ENCODE measurements around the gene SSH2. TPM values are rescaled to one million over a fixed set of nuclear protein-coding genes. Genes with fewer than 3 reads are reported as not detected.

SSH2 gene
- total RNA-seq, 1 donor from 2014 or later, result 9.8 TPM

- Histone ChIP-seq H3K27me3 (ENCODE audit: control insufficient read depth, insufficient read depth, low read length) (no peaks in the 10 kb centered on the region), H3K4me3 (ENCODE audit: low read depth, low read length) (no peak overlapping the region), H3K36me3 (ENCODE audit: control insufficient read depth, insufficient read depth, low read length) (peaks cover 2% of the 10 kb centered on the region)
- DNase-seq (ENCODE audit: low read depth), result no peak
- TF ChIP-seq, protein P1, sequence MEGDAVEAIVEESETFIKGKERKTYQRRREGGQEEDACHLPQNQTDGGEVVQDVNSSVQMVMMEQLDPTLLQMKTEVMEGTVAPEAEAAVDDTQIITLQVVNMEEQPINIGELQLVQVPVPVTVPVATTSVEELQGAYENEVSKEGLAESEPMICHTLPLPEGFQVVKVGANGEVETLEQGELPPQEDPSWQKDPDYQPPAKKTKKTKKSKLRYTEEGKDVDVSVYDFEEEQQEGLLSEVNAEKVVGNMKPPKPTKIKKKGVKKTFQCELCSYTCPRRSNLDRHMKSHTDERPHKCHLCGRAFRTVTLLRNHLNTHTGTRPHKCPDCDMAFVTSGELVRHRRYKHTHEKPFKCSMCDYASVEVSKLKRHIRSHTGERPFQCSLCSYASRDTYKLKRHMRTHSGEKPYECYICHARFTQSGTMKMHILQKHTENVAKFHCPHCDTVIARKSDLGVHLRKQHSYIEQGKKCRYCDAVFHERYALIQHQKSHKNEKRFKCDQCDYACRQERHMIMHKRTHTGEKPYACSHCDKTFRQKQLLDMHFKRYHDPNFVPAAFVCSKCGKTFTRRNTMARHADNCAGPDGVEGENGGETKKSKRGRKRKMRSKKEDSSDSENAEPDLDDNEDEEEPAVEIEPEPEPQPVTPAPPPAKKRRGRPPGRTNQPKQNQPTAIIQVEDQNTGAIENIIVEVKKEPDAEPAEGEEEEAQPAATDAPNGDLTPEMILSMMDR (IDR thresholded peaks at IDR 0.05; ENCODE audit: insufficient read depth, low read length, poor library complexity, severe bottlenecking), result no peak
Observed at GRCh38 chr17:29671661-29672060, 258.4 kb downstream of the SSH2 start.

GRCh38 chr17:29669266-29669665 is 260.8 kb downstream of the SSH2 start:
- H3K4me3 ChIP-seq (ENCODE audit: low read depth, low read length), result no peak overlapping the region
- H3K36me3 ChIP-seq (ENCODE audit: control insufficient read depth, insufficient read depth, low read length), result peaks cover 2% of the 10 kb centered on the region
- no peak for DNase-seq (ENCODE audit: low read depth)
- TF ChIP-seq, protein P1 (IDR thresholded peaks at IDR 0.05; ENCODE audit: insufficient read depth, low read length, poor library complexity, severe bottlenecking), result no peak
- H3K27me3 ChIP-seq (ENCODE audit: control insufficient read depth, insufficient read depth, low read length), result no peaks in the 10 kb centered on the region

DNA sequence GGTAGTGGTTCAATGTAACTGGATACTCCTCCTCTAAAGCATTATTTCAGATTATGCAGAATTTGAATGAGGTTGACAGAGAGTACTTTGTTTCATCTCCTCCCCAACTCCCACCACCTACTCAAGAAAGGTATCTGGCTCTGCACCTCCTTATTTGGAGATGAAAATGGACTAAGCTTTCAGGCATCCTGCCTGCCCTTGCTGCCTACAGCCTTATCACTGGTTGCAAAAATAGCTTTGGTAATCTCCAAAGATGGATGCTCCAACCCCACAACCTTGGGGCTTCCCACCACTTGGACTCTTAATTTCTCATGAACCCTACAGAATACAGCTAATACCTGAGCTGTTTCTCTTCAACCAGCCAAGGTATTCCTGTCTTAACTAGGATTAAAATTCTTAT is 262.1 kb downstream of the SSH2 start:
- no peak overlapping the region for H3K4me3 ChIP-seq (ENCODE audit: low read depth, low read length)
- no peaks in the 10 kb centered on the region for H3K27me3 ChIP-seq (ENCODE audit: control insufficient read depth, insufficient read depth, low read length)
- TF ChIP-seq, protein P1 (IDR thresholded peaks at IDR 0.05; ENCODE audit: insufficient read depth, low read length, poor library complexity, severe bottlenecking), result no peak
- peaks cover 2% of the 10 kb centered on the region for H3K36me3 ChIP-seq (ENCODE audit: control insufficient read depth, insufficient read depth, low read length)
- no peak for DNase-seq (ENCODE audit: low read depth)

- DNase-seq (ENCODE audit: low read depth), result no peak
- Histone ChIP-seq H3K27me3 (ENCODE audit: control insufficient read depth, insufficient read depth, low read length) (no peaks in the 10 kb centered on the region), H3K4me3 (ENCODE audit: low read depth, low read length) (no peak overlapping the region), H3K36me3 (ENCODE audit: control insufficient read depth, insufficient read depth, low read length) (peaks cover 2% of the 10 kb centered on the region)
- TF ChIP-seq, protein P1 (IDR thresholded peaks at IDR 0.05; ENCODE audit: insufficient read depth, low read length, poor library complexity, severe bottlenecking), result no peak
Observed at GRCh38 chr17:29665481-29665810, 264.6 kb downstream of the SSH2 start.

GRCh38 chr17:29664743-29665480 is 265.1 kb downstream of the SSH2 start:
- TF ChIP-seq, protein P1 (IDR thresholded peaks at IDR 0.05; ENCODE audit: insufficient read depth, low read length, poor library complexity, severe bottlenecking), result no peak
- H3K4me3 ChIP-seq (ENCODE audit: low read depth, low read length), result no peak overlapping the region
- H3K27me3 ChIP-seq (ENCODE audit: control insufficient read depth, insufficient read depth, low read length), result no peaks in the 10 kb centered on the region
- peaks cover 2% of the 10 kb centered on the region for H3K36me3 ChIP-seq (ENCODE audit: control insufficient read depth, insufficient read depth, low read length)
- DNase-seq (ENCODE audit: low read depth), result no peak

- Histone ChIP-seq H3K36me3 (ENCODE audit: control insufficient read depth, insufficient read depth, low read length) (peaks cover 2% of the 10 kb centered on the region), H3K27me3 (ENCODE audit: control insufficient read depth, insufficient read depth, low read length) (no peaks in the 10 kb centered on the region), H3K4me3 (ENCODE audit: low read depth, low read length) (no peak overlapping the region)
- DNase-seq (ENCODE audit: low read depth), result no peak
- TF ChIP-seq, protein P1 (IDR thresholded peaks at IDR 0.05; ENCODE audit: insufficient read depth, low read length, poor library complexity, severe bottlenecking), result no peak
Observed at GRCh38 chr17:29663155-29663554, 266.9 kb downstream of the SSH2 start.

All from kidney epithelial cell (primary cell).